HUES64 (cell line): ENCODE data around the gene MMP11.

Experiments
- H3K27ac ChIP-seq: 2 replicates; pipeline ENCODE4 v1.7.0; 2013; ENCODE audit warnings: low read depth, low read length, inconsistent platforms
- H3K27me3 ChIP-seq: 2 replicates; pipeline ENCODE4 v1.6.1; 2013; ENCODE audit warnings: mild to moderate bottlenecking, low read length; ENCODE audit not compliant: insufficient read depth
- H3K36me3 ChIP-seq: 2 replicates; pipeline ENCODE4 v1.6.1; 2013; ENCODE audit warnings: mild to moderate bottlenecking, low read length; ENCODE audit not compliant: insufficient read depth
- H3K4me1 ChIP-seq: 2 replicates; pipeline ENCODE4 v1.6.1; 2013; ENCODE audit warnings: mild to moderate bottlenecking, low read length, moderate library complexity; ENCODE audit not compliant: insufficient read depth
- H3K4me3 ChIP-seq: 2 replicates; pipeline ENCODE4 v1.5.1; 2013; ENCODE audit warnings: mild to moderate bottlenecking, low read length, moderate library complexity
- H3K9ac ChIP-seq: 2 replicates; pipeline ENCODE4 v1.6.1; 2013; ENCODE audit warnings: mild to moderate bottlenecking, low read depth, low read length
- H3K9me3 ChIP-seq: 2 replicates; pipeline ENCODE4 v1.6.1; 2013; ENCODE audit warnings: low read depth, low read length; ENCODE audit not compliant: insufficient read depth
- WGBS: fragments of 150-250, 120-280 bp; methylation state at CpG from one replicate; pipeline ENCODE4 v1.1.7; 2013; ENCODE audit warnings: missing lambda C conversion rate; 5-methylcytosine and 5-hydroxymethylcytosine counted together

The MMP11 gene

DNA sequence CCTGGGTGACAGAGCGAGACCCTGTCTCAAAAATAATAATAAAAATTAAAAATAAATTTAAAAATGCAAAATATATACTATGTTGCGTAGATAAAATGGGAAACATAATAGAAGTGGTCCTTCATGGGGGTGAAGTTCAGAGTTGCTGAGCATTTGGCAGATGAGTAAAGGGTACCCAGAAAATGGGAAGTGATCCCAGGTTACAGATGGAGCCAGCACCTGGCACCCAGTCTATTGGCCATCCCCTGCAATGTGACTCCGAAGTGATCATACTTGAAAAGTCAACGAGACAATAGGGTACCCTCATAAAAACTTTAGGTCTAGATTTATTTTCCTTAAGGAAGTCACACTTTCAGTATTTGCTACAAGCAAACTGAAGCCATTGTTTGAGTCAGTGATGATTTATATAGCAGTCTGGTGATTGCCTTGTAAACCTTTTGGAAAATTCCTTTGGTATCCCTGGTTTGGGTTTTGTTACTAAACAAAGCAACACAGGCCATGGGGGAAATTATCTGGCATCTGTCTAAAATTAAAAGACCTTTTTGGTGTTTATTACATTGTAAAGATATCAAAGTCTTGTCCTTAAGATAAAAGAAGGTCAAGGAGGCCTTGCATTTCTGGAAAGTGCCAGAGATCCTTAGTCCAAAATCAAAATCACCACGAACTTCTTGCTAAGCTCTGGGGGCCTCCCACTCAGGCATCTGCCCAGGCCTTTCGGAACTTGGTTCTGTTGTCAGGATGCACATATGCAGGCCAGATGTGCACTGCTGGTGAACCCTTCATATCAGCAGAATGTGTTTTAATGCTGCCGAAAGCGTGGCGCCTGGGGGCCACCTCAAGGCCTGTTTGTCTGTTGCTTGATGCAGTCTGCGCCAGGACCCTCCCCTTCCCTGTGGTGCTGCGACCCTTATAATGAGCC lies 18.4 kb downstream of the MMP11 start:
- WGBS = 83% methylated on average over 10 of the region's 11 CpGs
- Histone ChIP-seq H3K4me1 (peaks cover 22% of the 10 kb centered on the region), H3K9ac (no peak overlapping the region; the same call in 1 of the 2 replicates)

DNA sequence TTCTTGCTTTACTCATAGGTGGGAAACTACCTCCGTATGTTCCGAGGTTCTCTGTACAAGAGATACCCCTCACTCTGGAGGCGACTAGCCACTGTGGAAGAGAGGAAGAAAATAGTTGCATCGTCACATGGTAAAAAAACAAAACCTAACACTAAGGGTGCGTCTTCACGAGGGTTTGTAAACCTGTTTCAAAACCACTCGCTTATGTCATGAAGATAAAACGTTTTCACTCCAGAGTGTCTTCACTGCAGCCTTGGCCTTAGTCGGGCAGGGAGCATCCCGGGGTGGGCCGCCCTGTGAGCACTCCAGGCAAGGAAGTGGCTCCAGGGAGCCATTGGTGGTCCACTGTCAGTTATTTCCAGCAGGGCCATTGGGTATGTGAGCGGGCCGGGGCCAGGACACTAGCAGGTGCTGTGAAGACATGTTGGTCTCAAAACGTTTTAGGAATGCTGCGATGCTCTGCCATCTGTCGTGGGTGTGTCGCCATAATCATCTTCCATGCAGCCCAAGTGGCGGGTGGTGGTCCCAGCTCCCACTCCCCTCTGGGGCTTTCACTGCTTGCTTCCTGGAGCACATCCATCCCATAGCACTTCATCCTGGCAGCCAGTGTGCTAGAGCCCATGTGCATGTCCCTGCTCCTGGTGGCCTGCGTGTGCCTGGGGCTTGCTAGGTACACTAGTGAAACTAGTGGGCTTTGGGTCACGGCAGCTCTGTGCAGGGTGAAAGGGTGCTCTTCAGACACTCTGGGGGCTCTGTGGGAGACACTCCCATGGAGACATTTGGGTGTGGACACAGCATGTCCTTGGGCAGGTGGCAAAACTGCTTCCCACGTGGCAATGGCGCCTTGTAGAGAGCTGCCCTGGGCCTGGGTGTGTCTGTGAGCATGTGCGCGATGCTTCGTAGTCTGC lies 19.3 kb downstream of the MMP11 start:
- Histone ChIP-seq H3K4me3 (no peak overlapping the region), H3K27me3 (no peaks in the 10 kb centered on the region), H3K9me3 (no peaks in the 10 kb centered on the region), H3K9ac (no peak overlapping the region), H3K36me3 (peaks cover 59% of the 10 kb centered on the region), H3K27ac (no peak overlapping the region), H3K4me1 (peaks cover 16% of the 10 kb centered on the region)
- 96% methylated on average over 25 of the region's 25 CpGs for WGBS

More for the DNA sequence above, 18.4 kb downstream of the MMP11 start:
- no peaks in the 10 kb centered on the region for H3K27me3 ChIP-seq
- H3K9me3 ChIP-seq = no peaks in the 10 kb centered on the region
- H3K27ac ChIP-seq = no peak overlapping the region
- H3K4me3 ChIP-seq = no peak overlapping the region
- H3K36me3 ChIP-seq = peaks cover 52% of the 10 kb centered on the region

DNA sequence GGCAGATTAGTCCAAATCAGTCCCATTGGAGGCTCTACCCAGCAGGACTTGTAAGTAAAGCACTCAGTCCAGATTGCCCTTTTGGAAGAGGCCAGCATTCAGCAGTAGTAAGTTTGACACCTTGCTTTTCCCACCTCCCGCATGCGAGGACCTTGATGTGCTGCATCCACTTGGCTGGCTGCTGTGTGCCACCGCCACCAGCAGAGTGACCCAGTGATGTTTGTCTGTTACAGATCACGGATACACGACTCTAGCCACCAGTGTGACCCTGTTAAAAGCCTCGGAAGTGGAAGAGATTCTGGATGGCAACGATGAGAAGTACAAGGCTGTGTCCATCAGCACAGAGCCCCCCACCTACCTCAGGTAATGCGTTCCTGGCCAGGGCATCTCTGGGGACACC lies 20.7 kb downstream of the MMP11 start:
- H3K9me3 ChIP-seq = no peaks in the 10 kb centered on the region
- 97% methylated on average over 8 of the region's 8 CpGs for WGBS
- peaks cover 11% of the 10 kb centered on the region; the same call in 1 of the 2 replicates for H3K4me1 ChIP-seq
- H3K36me3 ChIP-seq = peaks cover 67% of the 10 kb centered on the region
- no peak overlapping the region for H3K4me3 ChIP-seq
- no peaks in the 10 kb centered on the region for H3K27me3 ChIP-seq
- no peak overlapping the region for H3K27ac ChIP-seq
- H3K9ac ChIP-seq = no peak overlapping the region

DNA sequence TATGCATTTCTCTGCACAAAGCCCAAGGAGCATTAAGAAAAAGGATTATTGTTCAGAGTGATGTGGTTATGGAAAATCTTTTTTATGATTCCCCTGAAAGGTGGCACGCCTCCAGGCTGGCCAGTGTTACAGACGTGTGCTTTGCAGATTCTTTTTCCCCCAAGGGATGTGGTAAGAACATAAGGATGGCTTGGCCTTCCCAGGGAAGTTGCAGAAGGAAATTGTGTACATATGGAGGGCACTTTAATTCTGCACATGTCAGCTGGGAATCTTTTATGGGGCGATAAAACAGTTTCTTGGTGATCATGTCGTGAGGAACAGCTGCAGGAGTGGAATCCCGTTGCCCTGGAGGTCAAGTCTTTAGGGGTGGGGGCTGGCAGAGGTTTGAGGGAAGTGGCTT lies 23.8 kb downstream of the MMP11 start:
- peaks cover 85% of the 10 kb centered on the region for H3K36me3 ChIP-seq
- H3K27me3 ChIP-seq = no peaks in the 10 kb centered on the region
- no peaks in the 10 kb centered on the region for H3K4me1 ChIP-seq
- WGBS = 95% methylated on average over 5 of the region's 5 CpGs
- no peaks in the 10 kb centered on the region for H3K9me3 ChIP-seq
- no peak overlapping the region for H3K27ac ChIP-seq
- H3K9ac ChIP-seq = no peak overlapping the region
- H3K4me3 ChIP-seq = no peak overlapping the region

DNA sequence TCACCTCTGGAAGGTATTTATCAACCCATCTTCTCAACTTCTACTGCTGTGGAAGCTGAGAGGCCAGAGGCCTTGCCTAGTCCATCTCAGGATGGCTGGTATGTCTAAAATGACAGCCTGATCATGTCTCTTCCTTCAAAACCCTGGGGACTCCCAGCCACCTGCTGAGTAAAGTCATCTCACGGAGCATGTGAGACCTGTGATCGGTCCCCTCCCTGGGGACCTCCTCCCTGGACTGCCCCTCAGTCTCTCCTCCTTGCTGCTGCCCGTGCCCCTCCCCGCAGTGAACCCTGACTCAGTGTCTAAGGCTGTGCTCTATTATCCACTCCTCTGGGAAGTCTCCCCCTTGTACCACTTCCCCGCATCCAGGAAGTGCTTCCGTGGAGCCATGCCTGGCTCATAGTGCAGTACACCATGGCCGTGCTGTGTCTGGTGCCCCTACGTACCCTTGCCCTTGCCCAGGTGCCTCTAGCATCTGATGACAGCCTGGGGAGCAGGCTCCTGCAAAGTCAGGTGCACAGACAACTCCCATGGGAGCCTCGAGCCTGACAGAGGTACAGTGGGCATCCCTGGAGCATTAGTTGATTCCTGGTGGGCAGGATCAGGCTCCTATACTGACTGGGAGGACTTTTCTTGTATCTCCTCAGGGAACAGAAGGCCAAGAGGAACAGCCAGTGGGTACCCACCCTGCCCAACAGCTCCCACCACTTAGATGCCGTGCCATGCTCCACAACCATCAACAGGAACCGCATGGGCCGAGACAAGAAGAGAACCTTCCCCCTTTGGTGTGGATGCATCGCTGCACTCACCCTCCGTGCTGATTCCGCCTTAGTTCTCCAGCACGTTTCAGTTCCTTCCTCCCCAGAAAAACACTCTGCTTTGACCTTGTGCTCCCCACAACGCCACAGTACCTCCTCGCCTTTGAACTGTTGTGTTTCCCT lies 27.9 kb downstream of the MMP11 start:
- no peak overlapping the region for H3K4me3 ChIP-seq
- no peak overlapping the region for H3K27ac ChIP-seq
- H3K36me3 ChIP-seq = peaks cover 84% of the 10 kb centered on the region
- WGBS = 96% methylated on average over 18 of the region's 18 CpGs
- H3K9ac ChIP-seq = no peak overlapping the region
- no peaks in the 10 kb centered on the region for H3K27me3 ChIP-seq
- no peaks in the 10 kb centered on the region for H3K4me1 ChIP-seq
- H3K9me3 ChIP-seq = no peaks in the 10 kb centered on the region

DNA sequence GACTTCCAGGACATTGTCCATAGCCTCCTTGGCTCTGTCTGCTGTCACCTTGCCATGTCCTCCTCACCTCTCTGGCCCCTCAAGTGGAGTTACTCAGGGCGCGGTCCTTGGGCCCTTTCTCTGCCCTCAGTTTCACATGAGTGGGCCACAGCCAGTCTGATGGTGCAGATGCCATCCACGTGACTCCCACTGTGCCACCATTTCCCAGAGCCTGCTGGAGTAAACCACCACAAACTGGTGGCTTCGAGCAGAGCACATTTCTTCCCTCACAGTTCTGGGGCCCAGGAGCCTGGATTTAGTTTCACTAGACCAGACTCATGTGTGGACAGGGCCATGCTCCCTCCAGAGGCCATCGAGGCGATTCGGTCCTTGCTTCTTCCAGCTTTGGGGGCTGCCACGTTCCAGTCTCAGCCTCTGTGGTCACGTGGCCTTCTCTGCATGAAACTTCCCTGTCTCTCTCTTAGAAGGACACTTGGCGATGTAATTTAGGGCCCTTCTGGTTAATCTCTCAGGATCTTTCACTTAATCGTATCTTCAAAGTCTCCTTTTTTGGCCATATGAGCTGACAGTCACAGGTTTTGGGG lies 28.7 kb downstream of the MMP11 start:
- peaks cover 84% of the 10 kb centered on the region for H3K36me3 ChIP-seq
- no peak overlapping the region for H3K9ac ChIP-seq
- WGBS = 94% methylated on average over 11 of the region's 11 CpGs
- no peaks in the 10 kb centered on the region for H3K9me3 ChIP-seq
- H3K27ac ChIP-seq = no peak overlapping the region
- no peaks in the 10 kb centered on the region for H3K4me1 ChIP-seq
- H3K27me3 ChIP-seq = no peaks in the 10 kb centered on the region
- H3K4me3 ChIP-seq = no peak overlapping the region

DNA sequence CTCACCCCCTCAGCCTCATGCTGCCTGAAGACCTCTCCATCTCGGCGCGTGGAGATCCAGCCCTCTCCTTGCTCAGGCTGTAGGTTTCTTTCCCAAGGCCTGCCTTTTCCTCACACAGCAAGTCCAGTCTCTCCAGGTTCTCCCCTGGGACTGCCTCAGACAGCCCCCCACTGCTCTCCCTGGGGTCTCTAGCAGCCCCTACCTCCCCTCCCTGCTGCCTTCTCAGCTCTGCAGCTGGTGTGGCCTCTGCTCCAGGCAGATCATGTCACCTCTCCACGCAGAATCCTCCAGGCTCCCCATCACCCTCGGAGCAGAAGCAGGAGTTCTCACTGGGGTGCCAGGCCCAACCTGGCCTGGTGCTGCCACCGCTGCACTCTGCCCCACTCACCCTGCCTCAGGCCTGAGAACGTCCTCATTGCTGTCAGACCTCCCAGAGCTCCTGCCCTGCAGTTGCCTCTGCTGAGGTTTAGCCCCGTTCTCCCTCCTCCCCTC lies 29.3 kb downstream of the MMP11 start:
- 93% methylated on average over 8 of the region's 8 CpGs for WGBS
- Histone ChIP-seq H3K9ac (no peak overlapping the region), H3K27ac (no peak overlapping the region), H3K9me3 (no peaks in the 10 kb centered on the region), H3K27me3 (no peaks in the 10 kb centered on the region), H3K4me1 (no peaks in the 10 kb centered on the region), H3K4me3 (no peak overlapping the region), H3K36me3 (peaks cover 85% of the 10 kb centered on the region)

DNA sequence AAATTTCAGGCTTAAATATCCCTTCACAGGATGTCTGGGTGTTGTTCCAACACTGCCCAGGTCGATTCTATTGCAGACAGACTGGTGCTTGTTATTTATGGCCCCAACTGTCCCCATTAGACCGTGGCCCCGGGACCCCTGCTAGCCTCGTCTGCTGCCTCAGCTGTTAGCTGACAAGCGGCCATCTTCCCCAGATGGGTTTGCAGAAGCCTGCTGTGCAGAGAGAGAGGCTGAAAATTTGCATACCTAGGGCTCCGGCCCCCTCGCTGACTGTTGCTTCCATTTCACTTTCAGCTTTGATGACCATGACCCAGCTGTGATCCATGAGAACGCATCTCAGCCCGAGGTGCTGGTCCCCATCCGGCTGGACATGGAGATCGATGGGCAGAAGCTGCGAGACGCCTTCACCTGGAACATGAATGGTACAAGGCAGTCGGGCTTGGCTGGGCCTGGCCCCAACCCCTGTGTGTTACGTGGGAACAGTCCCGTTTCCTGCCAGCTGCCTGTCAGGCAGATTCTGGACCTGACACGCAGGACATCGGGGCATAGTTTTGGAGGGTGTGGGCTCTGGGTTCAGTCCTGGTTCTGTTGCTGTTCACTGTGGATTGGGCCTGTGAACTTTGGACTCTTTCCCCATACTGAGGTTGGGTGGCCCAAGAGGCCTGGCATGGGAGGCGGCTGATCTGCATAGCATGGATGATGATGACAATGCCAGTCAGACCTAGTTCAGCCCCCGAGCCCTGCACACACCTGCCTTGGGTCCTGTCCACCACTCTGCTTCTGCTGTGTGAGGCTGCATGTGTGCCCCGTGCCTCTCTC lies 30.6 kb downstream of the MMP11 start:
- no peaks in the 10 kb centered on the region for H3K4me1 ChIP-seq
- H3K4me3 ChIP-seq = no peak overlapping the region

DNA sequence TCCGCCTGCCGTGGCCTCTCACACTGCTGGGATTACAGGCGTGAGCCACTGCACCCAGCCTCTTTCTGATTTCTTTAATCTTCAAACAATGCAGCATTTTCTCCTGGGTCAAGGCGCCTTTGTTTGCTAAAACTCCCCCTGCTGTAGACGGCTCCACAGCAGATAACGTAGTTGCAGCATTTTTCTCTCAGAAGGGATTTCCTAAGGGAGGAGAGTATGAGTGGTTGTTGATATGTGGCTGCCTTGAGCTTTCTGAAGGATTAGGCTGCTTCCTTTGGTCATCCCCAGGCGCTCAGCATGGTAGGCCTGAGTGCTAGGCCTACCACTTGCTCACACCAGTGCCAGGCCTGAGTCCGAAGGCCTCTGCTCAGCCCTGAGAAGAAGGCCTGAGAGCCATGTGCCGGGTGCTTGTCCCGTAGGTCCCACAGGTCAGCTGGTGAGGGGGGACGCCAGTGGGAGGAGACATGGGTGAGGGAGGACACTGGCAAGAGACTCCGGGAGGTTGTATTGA lies 32.2 kb downstream of the MMP11 start:
- Histone ChIP-seq H3K4me3 (no peak overlapping the region), H3K4me1 (no peaks in the 10 kb centered on the region), H3K9me3 (no peaks in the 10 kb centered on the region), H3K9ac (no peak overlapping the region), H3K27me3 (no peaks in the 10 kb centered on the region), H3K36me3 (peaks cover 78% of the 10 kb centered on the region), H3K27ac (no peak overlapping the region)
- 82% methylated on average over 12 of the region's 12 CpGs for WGBS

More for the DNA sequence above, 30.6 kb downstream of the MMP11 start:
- H3K9me3 ChIP-seq = no peaks in the 10 kb centered on the region
- H3K36me3 ChIP-seq = peaks cover 85% of the 10 kb centered on the region
- WGBS = 79% methylated on average over 21 of the region's 21 CpGs
- no peak overlapping the region for H3K27ac ChIP-seq
- no peaks in the 10 kb centered on the region for H3K27me3 ChIP-seq
- H3K9ac ChIP-seq = no peak overlapping the region
